HG03378 (cell line): Measurements from ENCODE around the gene NSMCE4A.
A peak's percentile ranks its signal among the peaks of the same experiment; 100 is the strongest.
"Not testable (repeated sequence)": the region's sequence is repeated elsewhere in the genome, so short reads cannot be mapped to it uniquely, and the experiment has no call there.

ENCODE experiments used
- ATAC-seq: cut with Tn5 transposase; IDR thresholded peaks from one replicate; pipeline ENCODE4 v1.9.1; 2021; ENCODE audit warnings: mild to moderate bottlenecking, moderate library complexity; ENCODE audit not compliant: unreplicated experiment

NSMCE4A gene

DNA sequence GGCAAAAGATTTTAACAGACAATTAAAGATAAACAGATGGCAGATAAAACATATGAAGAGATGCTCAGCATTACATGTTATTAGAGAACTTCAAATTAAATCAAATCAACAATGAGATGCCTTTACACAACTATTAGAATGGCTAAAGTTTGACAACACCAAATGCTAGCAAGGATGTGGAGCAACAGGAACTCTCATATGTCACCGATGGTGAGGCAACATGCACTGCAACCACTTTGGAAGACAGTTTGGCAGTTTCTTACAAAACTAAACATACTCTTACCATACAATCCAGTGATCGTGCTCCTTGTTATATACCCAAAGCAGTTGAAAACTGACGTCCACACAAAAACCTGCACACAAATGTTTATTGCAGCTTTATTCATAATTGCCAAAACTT, 33.5 kb downstream of the NSMCE4A start:
- ATAC-seq, result no peak

DNA sequence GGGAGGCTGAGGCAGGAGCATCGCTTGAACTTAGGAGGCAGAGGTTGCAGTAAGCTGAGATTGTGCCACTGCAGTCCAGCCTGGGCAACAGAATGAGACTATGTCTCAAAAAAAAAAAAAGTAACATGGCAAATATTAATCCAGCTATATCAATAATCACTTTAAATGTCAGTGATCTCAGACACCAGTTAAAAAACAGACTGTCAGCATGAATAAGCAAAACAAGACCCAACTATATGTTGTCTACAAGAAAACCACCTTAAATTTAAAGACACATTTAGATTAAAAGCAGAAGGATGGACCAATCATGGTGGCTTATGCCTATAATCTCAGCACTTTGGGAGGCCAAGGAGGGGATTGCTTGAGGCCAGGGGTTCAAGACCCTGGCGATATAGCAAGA, 38.7 kb downstream of the NSMCE4A start:
- ATAC-seq, result no peak

DNA sequence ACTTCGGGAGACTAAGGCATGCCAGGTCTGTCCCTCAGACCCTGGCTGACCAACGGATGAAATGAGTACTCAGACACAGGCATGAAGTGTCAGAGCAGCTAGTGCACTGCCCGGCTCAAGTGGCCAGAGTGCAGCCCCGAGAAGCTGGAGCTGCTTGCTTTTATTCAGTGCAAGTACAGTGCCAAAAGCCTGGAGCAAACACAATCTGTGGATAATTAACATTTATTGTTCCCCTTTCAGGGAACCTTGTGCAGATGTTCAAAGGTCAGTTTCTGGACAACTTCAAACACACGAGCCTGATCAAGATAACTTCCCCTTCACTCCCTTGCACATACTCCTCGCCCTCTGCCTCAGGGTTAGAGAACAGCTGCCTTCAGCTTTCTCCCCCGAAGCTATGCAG, 39.3 kb downstream of the NSMCE4A start:
- ATAC-seq, result no peak

- not testable (repeated sequence) for ATAC-seq
These were observed 44.5 kb downstream of the NSMCE4A start for GRCh38 chr10:121930268-121931085.

GRCh38 chr10:121929585-121930267, 45.3 kb downstream of the NSMCE4A start:
- ATAC-seq, result not testable (repeated sequence)

- peak; percentile 12 for ATAC-seq
These were observed 46.5 kb downstream of the NSMCE4A start for GRCh38 chr10:121928528-121928884.

GRCh38 chr10:121927841-121928527, 47.0 kb downstream of the NSMCE4A start, which contains the start of gene ATE1:
TSS of gene ATE1 (minus strand) at chr10:121928031. CDS start at chr10:121927949, 82 bp downstream.
- ATAC-seq, result peak; percentile 57

- peak; percentile 39 for ATAC-seq
These were observed 47.6 kb downstream of the NSMCE4A start for GRCh38 chr10:121927318-121927840.

DNA sequence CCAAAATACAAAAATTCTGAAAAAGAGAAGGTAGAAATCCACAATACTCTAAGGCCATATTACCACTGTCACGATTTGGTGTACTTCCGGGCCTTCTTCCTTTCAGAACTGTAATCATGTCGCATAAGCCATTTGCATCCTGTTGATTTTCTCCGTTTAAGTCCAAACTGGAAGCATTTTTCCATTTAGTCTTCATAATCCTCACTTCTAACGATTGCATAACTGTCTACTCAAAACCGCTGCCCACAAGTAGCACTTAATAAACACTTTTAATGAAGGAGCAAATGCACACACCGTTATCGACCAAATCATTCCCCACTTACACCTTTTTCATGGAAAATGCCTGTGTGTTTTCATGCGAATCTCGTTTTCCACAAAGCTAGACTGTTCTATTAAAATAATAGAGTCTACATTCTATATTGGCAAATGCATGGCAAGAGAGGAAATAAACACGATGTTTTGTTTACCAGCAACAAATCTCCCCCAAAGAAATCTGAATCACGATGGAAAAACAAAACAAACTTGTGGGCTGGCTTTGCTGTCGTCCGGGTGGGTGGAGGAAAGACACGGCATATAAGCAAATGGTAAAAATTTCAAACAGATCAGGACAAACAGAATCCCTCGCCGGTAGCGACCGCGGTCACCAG, 48.2 kb downstream of the NSMCE4A start:
- peak; percentile 13 for ATAC-seq

DNA sequence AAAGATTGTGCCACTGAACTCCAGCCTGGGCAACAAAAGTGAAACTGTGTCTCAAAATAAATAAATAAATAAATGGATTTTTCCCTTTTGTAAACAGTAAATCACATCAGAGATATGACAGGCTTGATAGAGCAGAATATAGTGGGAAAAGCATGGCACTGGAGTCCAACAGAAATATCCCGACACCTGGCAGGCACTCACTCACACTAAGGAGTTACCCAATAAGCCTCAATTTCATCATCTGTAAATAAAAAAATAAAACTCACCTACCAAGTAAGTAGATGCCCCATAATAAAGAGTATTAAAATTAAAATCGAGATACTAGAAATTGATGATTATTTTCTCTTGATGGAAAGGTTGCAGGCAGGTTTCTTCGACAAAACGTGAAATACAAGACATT, 48.9 kb downstream of the NSMCE4A start:
- no peak for ATAC-seq

DNA sequence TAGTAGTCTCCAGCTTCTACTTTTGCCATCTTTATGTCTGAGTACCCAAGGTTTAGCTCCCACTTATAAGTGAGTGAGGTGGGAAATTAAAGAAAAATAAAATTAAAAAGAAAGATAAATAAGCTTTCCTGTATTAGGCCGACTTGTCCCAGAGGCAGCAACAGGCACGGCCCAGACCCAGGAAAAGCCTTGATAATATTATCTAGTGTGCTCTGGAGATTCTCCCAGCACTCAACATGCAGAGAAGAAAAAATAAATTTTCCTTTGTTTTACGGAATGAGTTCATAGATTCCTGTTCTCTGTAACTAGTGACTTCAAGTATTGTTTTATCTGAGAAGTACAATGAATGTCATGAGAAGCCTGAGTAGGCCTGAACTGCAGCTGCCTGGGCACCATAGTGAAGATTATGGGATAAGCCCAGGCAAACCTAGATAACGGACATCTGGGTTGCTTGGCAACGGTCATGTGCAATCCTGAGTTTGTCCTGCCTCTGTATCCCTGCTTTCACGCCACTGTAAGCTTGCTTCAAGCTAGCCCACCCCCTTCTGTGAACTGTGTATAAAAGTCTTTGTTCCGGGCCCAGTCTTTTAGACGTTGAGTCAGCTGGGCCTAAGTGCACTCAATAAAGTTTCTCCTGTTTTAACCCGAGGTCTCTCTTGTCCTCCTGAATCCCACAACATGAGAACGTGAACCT, 53.6 kb downstream of the NSMCE4A start:
- no peak for ATAC-seq

- no peak for ATAC-seq
These were observed 55.4 kb downstream of the NSMCE4A start for GRCh38 chr10:121919666-121920065.

- not testable (repeated sequence) for ATAC-seq
These were observed 56.2 kb downstream of the NSMCE4A start for GRCh38 chr10:121918800-121919199.

DNA sequence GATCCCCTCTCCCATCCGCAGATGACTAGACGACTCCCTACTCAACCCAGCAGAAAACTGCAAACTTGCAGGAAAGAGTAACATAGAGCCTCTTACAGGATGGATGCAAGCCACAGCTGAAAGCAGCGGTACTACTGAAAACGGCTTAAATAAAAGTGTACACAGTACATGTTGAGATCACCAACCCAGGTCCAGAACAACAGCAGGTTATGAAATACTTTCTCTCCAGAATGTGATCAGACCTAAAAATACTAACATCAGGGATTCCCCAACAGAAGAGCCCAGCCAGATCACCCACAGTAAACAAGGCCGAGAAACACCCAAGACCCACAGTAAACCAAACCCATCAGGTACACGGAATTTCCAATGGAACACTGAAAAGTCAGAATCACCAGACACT, 60.4 kb downstream of the NSMCE4A start:
- no peak for ATAC-seq

GRCh38 chr10:121911421-121911697, 63.7 kb downstream of the NSMCE4A start:
- no peak for ATAC-seq

GRCh38 chr10:121910673-121911420, 64.2 kb downstream of the NSMCE4A start:
- no peak for ATAC-seq
